Transverse colon (tissue), 4 donors: Measurements from ENCODE around the gene BEND7. TPM values are rescaled to one million over a fixed set of nuclear protein-coding genes. Genes with fewer than 3 reads are reported as not detected.
"Not testable (repeated sequence)": the region's sequence is repeated elsewhere in the genome, so short reads cannot be mapped to it uniquely, and the experiment has no call there.

Source experiments
- DNase-seq: peaks from one replicate; pipeline ENCODE4 v3.0.0-alpha.2; 2019
- H3K27ac ChIP-seq, 4 donors: fragments of 200-600 bp; sonication (generic); 2 replicates each; pipeline ENCODE4 v1.5.1; 2016 to 2018; ENCODE audit warnings: inconsistent platforms in 4 of 4
- H3K27me3 ChIP-seq: fragments of 200-600 bp; sonication (generic); 2 replicates; pipeline ENCODE4 v1.5.1; 2017; ENCODE audit warnings: inconsistent platforms
- H3K36me3 ChIP-seq, 4 donors: fragments of 200-600 bp; sonication (generic); 2 replicates each; pipeline ENCODE4 v1.5.1; 2017 to 2019; ENCODE audit warnings: inconsistent platforms in 4 of 4
- H3K4me1 ChIP-seq, 4 donors: fragments of 200-600 bp; sonication (generic); 2 replicates each; pipeline ENCODE4 v1.5.1; 2017 to 2020; ENCODE audit warnings: inconsistent platforms in 4 of 4
- H3K4me3 ChIP-seq, 4 donors: fragments of 200-600 bp; sonication (generic); 1 replicate in 1 of 4; 2 replicates in 3 of 4; pipeline versions ENCODE4 v1.5.1 to v1.6.1; 2017 to 2019; ENCODE audit warnings: inconsistent platforms in 4 of 4
- H3K9me3 ChIP-seq, 2 donors: fragments of 200-600 bp; sonication (generic); 2 replicates each; pipeline ENCODE4 v1.5.1; 2017 to 2019; ENCODE audit warnings: inconsistent platforms in 2 of 2
- EP300 ChIP-seq: sonication (generic); formaldehyde crosslinking; IDR thresholded peaks from one replicate; pipeline ENCODE4 v1.6.1; 2017; ENCODE audit warnings: antibody characterized with exemption, low read depth
- POLR2A ChIP-seq: fragments of 450-650 bp; IDR thresholded peaks from one replicate; pipeline ENCODE4 v1.6.1; 2016; ENCODE audit warnings: antibody characterized with exemption, mild to moderate bottlenecking, moderate library complexity
- POLR2AphosphoS5 ChIP-seq, 3 donors: sonication (generic); formaldehyde crosslinking; IDR thresholded peaks; one replicate each; pipeline ENCODE4 v1.6.1; 2016; ENCODE audit warnings: antibody characterized with exemption in 3 of 3
- WGBS, 2 donors: methylation state at CpG; one replicate each; pipeline ENCODE4 v1.1.5; 2018; ENCODE audit warnings: low coverage in 1 of 2; 5-methylcytosine and 5-hydroxymethylcytosine counted together
- in situ Hi-C, 4 donors: fragments of 200-750 bp; cut with MboI; loops; one replicate each; pipeline versions ENCODE4 v1.15.0 to v1.15.1; 2017; ENCODE audit warnings: low sequenced_read_pairs in 3 of 4, low pct_ligation_motif_present in 1 of 4, low pct_unique_long_range_greater_than_20kb in 1 of 4
- intact Hi-C: fragments of 100-400 bp; cut with DNase I; formaldehyde crosslinking; loops from one replicate; pipeline ENCODE4 v1.15.1; 2023; ENCODE audit warnings: low total_unique reads
- total RNA-seq, 4 donors: library from RNA; depleted of rRNA; stranded (reverse); fragments of >200 nt; gene quantifications; one replicate each; pipeline ENCODE4 v1.1.0, GENCODE V29; 2016
- TF ChIP-seq, protein P1 (sequence below), 5 experiments: fragments of 200-600 bp in 3 of 5; fragments of 450-650 bp in 2 of 5; sonication (generic) in 3 of 5; IDR thresholded peaks; 1 replicate in 2 of 5; 2 replicates in 3 of 5; pipeline ENCODE4 v1.5.1; 2016 to 2017; ENCODE audit warnings: antibody characterized with exemption in 5 of 5, inconsistent platforms in 3 of 5, mild to moderate bottlenecking in 2 of 5, moderate library complexity in 1 of 5

Gene BEND7
- total RNA-seq, 4 donors from 2014 or later = 16.1 to 41.4 (median 31.0) TPM

DNA sequence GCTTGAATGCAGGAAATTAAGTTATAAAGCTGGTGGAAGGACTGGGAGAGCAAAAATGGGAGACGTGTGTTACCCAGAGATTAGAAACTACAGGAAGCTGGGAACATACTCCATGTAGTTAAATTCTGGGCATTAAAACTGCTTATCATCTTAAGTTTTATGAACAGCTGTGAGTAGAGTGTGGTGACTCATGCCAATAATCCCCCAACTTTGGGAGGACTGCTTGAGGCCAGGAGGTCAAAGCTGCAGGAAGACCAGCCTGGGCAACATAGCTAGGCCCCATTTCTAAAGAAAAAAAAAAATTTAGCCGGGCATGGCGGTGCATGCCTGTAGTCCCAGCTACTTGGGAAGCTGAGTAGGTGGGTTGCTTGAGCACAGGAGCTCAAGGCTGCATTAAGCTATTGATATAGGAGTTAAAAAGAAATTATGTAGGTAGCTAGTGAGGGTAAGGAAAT is 124.5 kb downstream of the BEND7 start:
- in situ Hi-C loops = no loop called here
- WGBS, 2 donors = 11 to 64% methylated on average over 1 to 3 of the region's 3 CpGs
- H3K27ac ChIP-seq = no peak overlapping the region

DNA sequence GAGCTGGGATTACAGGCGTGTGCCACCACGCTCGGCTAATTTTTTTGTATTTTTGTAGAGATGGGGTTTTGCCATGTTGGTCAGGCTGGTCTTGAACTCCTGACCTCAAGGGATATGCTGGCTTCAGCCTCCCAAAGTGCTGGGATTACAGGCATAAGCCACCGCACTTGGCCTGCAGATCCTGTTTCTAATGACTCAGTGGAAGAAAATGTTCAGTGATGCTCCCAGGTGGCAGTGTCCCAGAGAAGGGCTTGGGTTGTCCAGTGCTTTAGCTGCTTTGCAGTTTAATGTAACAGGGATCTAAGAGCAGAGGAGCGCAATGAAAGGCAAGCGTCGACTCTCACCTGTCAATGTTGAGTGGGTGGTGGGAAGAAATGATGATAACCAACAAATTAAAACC is 125.4 kb downstream of the BEND7 start:
- H3K9me3 ChIP-seq, H3K27me3 ChIP-seq, DNase-seq, intact Hi-C loops, H3K4me3 ChIP-seq, H3K36me3 ChIP-seq, H3K27ac ChIP-seq, in situ Hi-C loops: not testable (repeated sequence)
- 97 to 100% methylated on average over 3 to 7 of the region's 7 CpGs for WGBS, 2 donors
- peaks cover 0 to 10% (median 0%) of the 10 kb centered on the region in 4 donors for H3K4me1 ChIP-seq

More for the DNA sequence above, 124.5 kb downstream of the BEND7 start:
- TF ChIP-seq, protein P1, sequence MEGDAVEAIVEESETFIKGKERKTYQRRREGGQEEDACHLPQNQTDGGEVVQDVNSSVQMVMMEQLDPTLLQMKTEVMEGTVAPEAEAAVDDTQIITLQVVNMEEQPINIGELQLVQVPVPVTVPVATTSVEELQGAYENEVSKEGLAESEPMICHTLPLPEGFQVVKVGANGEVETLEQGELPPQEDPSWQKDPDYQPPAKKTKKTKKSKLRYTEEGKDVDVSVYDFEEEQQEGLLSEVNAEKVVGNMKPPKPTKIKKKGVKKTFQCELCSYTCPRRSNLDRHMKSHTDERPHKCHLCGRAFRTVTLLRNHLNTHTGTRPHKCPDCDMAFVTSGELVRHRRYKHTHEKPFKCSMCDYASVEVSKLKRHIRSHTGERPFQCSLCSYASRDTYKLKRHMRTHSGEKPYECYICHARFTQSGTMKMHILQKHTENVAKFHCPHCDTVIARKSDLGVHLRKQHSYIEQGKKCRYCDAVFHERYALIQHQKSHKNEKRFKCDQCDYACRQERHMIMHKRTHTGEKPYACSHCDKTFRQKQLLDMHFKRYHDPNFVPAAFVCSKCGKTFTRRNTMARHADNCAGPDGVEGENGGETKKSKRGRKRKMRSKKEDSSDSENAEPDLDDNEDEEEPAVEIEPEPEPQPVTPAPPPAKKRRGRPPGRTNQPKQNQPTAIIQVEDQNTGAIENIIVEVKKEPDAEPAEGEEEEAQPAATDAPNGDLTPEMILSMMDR (IDR thresholded peaks at IDR 0.05) = no peak
- no peak for TF ChIP-seq POLR2A
- no peak for TF ChIP-seq POLR2AphosphoS5 (IDR thresholded peaks at IDR 0.05)
- TF ChIP-seq EP300 = no peak
- no peaks in the 10 kb centered on the region for H3K27me3 ChIP-seq
- H3K4me3 ChIP-seq = no peak overlapping the region
- H3K9me3 ChIP-seq = no peaks in the 10 kb centered on the region
- no peaks in the 10 kb centered on the region for H3K36me3 ChIP-seq
- intact Hi-C loops = no loop called here
- no peak for DNase-seq
- peaks cover 0 to 10% (median 0%) of the 10 kb centered on the region in 4 donors for H3K4me1 ChIP-seq

DNA sequence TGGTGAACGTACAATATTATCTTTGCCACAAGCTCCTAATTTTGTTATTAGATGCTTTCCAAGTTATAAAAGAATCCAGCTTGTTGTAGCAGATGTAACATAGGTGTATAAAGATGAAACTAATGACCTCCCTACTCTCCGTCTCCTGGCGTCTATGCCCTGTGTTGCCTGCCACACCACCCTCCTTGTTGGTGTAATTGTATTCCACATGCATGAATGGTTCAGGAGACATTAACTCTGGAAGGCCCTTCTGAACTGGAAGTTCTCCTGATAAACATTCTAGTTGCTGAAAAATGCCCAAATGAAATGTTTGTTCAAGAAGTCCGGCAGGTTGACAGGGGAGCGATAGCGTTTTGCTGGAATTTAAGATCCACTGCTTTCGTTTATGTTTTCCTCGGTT is 126.8 kb downstream of the BEND7 start:
- 70 to 76% methylated on average over 8 of the region's 8 CpGs for WGBS, 2 donors
- in situ Hi-C loops = no loop called here
- no peak for DNase-seq
- no peak overlapping the region for H3K4me3 ChIP-seq
- TF ChIP-seq POLR2A (no peak), POLR2AphosphoS5 (IDR thresholded peaks at IDR 0.05) (no peak), EP300 (no peak)
- TF ChIP-seq, protein P1 (IDR thresholded peaks at IDR 0.05) = no peak
- no peaks in the 10 kb centered on the region for H3K36me3 ChIP-seq
- peaks cover 0 to 10% (median 0%) of the 10 kb centered on the region in 4 donors for H3K4me1 ChIP-seq
- no peak overlapping the region for H3K27ac ChIP-seq
- H3K9me3 ChIP-seq = no peaks in the 10 kb centered on the region
- intact Hi-C loops = no loop called here
- H3K27me3 ChIP-seq = no peaks in the 10 kb centered on the region

DNA sequence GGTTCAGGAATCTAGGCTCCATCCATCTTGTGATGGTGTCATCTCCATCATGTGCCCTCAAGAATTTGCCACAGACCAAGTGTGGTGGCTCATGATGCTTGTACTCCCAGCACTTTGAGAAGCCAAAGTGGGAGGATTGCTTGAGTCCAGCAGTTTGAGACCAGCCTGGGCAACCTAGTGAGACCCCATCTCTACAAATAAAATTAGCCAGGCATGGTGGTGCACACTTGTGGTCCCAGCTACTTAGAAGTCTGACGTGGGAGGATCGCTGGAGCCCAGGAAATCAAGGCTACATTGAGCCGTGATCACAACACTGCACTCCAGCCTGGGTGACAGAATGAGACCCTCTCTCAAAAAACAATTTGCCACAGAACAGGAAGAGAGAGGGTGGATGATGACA is 127.7 kb downstream of the BEND7 start:
- H3K4me3 ChIP-seq = no peak overlapping the region
- H3K27ac ChIP-seq = no peak overlapping the region
- H3K4me1 ChIP-seq = peaks cover 0 to 10% (median 0%) of the 10 kb centered on the region in 4 donors
- H3K9me3 ChIP-seq = no peaks in the 10 kb centered on the region
- intact Hi-C loops = no loop called here
- WGBS, 2 donors = 88 to 93% methylated on average over 3 of the region's 3 CpGs
- in situ Hi-C loops = no loop called here
- H3K27me3 ChIP-seq = no peaks in the 10 kb centered on the region
- H3K36me3 ChIP-seq = no peaks in the 10 kb centered on the region
- no peak for DNase-seq
- no peak for TF ChIP-seq POLR2A
- TF ChIP-seq POLR2AphosphoS5 (IDR thresholded peaks at IDR 0.05) = no peak
- TF ChIP-seq EP300 = no peak
- TF ChIP-seq, protein P1 (IDR thresholded peaks at IDR 0.05) = no peak
